HG03432 (cell line): ENCODE data around the gene ZDHHC14.
"Not testable (repeated sequence)": the region's sequence is repeated elsewhere in the genome, so short reads cannot be mapped to it uniquely, and the experiment has no call there.

Experiments
- ATAC-seq: cut with Tn5 transposase; IDR thresholded peaks from one replicate; pipeline ENCODE4 v1.9.1; 2021; ENCODE audit warnings: mild to moderate bottlenecking, moderate library complexity; ENCODE audit not compliant: unreplicated experiment

ZDHHC14 gene

GRCh38 chr6:157560691-157561413 is 179.9 kb downstream of the ZDHHC14 start:
- ATAC-seq, result peak; percentile 0

GRCh38 chr6:157561414-157561790 is 180.4 kb downstream of the ZDHHC14 start:
- peak; percentile 26 for ATAC-seq

- peak; percentile 50 for ATAC-seq
Measured at GRCh38 chr6:157561929-157562810, 181.2 kb downstream of the ZDHHC14 start.

GRCh38 chr6:157562997-157563396 is 182.0 kb downstream of the ZDHHC14 start:
- ATAC-seq, result no peak

GRCh38 chr6:157563611-157564284 is 182.8 kb downstream of the ZDHHC14 start:
- peak; percentile 68 for ATAC-seq

- ATAC-seq, result no peak
Measured at GRCh38 chr6:157568702-157569101, 187.7 kb downstream of the ZDHHC14 start.

GRCh38 chr6:157569543-157569942 is 188.6 kb downstream of the ZDHHC14 start:
- ATAC-seq, result peak; percentile 64

GRCh38 chr6:157570104-157570503 is 189.1 kb downstream of the ZDHHC14 start:
- ATAC-seq, result no peak

GRCh38 chr6:157570752-157571151 is 189.8 kb downstream of the ZDHHC14 start:
- ATAC-seq, result no peak

GRCh38 chr6:157571269-157571668 is 190.3 kb downstream of the ZDHHC14 start:
- ATAC-seq, result peak; percentile 62

- ATAC-seq, result no peak
Measured at GRCh38 chr6:157571950-157572349, 191.0 kb downstream of the ZDHHC14 start.

- ATAC-seq, result no peak
Measured at GRCh38 chr6:157574851-157575424, 193.9 kb downstream of the ZDHHC14 start.

GRCh38 chr6:157575436-157576145 is 194.6 kb downstream of the ZDHHC14 start:
- ATAC-seq, result no peak

- not testable (repeated sequence) for ATAC-seq
Measured at GRCh38 chr6:157576991-157577390, 196.0 kb downstream of the ZDHHC14 start.

- not testable (repeated sequence) for ATAC-seq
Measured at GRCh38 chr6:157578527-157578926, 197.5 kb downstream of the ZDHHC14 start.

GRCh38 chr6:157579467-157580031 is 198.6 kb downstream of the ZDHHC14 start:
- no peak for ATAC-seq

GRCh38 chr6:157584036-157584435 is 203.0 kb downstream of the ZDHHC14 start:
- no peak for ATAC-seq

GRCh38 chr6:157585274-157586087 is 204.5 kb downstream of the ZDHHC14 start:
- ATAC-seq, result no peak

GRCh38 chr6:157586088-157586414 is 205.1 kb downstream of the ZDHHC14 start:
- no peak for ATAC-seq
